Limb (tissue), 2 donors: ENCODE data around the gene HDAC4.

Experiments used
- DNase-seq, 2 donors: peaks; one replicate each; pipeline ENCODE4 v3.0.0-alpha.2; 2016; ENCODE audit errors: extremely low spot score in 2 of 2

Gene HDAC4

GRCh38 chr2:239133945-239134570 is 266.8 kb downstream of the HDAC4 start:
- no peak for DNase-seq

GRCh38 chr2:239132786-239133185 is 268.0 kb downstream of the HDAC4 start:
- no peak for DNase-seq

- DNase-seq = no peak
Observed at GRCh38 chr2:239132156-239132709, 268.6 kb downstream of the HDAC4 start.

- no peak for DNase-seq
Observed at GRCh38 chr2:239131521-239131920, 269.3 kb downstream of the HDAC4 start.

- DNase-seq = no peak
Observed at GRCh38 chr2:239130786-239131325, 270.0 kb downstream of the HDAC4 start.

GRCh38 chr2:239130041-239130440 is 270.8 kb downstream of the HDAC4 start:
- DNase-seq = no peak

- no peak for DNase-seq
Observed at GRCh38 chr2:239129147-239129920, 271.5 kb downstream of the HDAC4 start.

- no peak for DNase-seq
Observed at GRCh38 chr2:239128706-239129105, 272.1 kb downstream of the HDAC4 start.

GRCh38 chr2:239127513-239127912 is 273.3 kb downstream of the HDAC4 start:
- no peak for DNase-seq

- DNase-seq = no peak
Observed at GRCh38 chr2:239125726-239126675, 274.8 kb downstream of the HDAC4 start.

- DNase-seq = no peak
Observed at GRCh38 chr2:239124152-239124899, 276.5 kb downstream of the HDAC4 start.

- peak in 1 of 2 donors; percentile 24 for DNase-seq
Observed at GRCh38 chr2:239122421-239123110, 278.3 kb downstream of the HDAC4 start.

GRCh38 chr2:239121600-239122012 is 279.2 kb downstream of the HDAC4 start:
- no peak for DNase-seq

- no peak for DNase-seq
Observed at GRCh38 chr2:239120664-239121063, 280.2 kb downstream of the HDAC4 start.

GRCh38 chr2:239119346-239120126 is 281.3 kb downstream of the HDAC4 start:
- no peak for DNase-seq

- no peak for DNase-seq
Observed at GRCh38 chr2:239118675-239119211, 282.1 kb downstream of the HDAC4 start.

GRCh38 chr2:239118264-239118663 is 282.6 kb downstream of the HDAC4 start:
- no peak for DNase-seq

GRCh38 chr2:239117831-239118230 is 283.0 kb downstream of the HDAC4 start:
- no peak for DNase-seq
